Activated T-helper 17 cell treated with anti-CD3 and anti-CD28 coated beads, Interleukin-2, amount 50 U/mL, for 72 hours (primary cell): Measurements from ENCODE around the gene CLEC16A. TPM values are rescaled to one million over a fixed set of nuclear protein-coding genes. Genes with fewer than 3 reads are reported as not detected.
A peak's percentile ranks its signal among the peaks of the same experiment; 100 is the strongest.

Experiments used
- ATAC-seq: fragments of 150-1000 bp; cut with Tn5 transposase; replicated peaks from 2 replicates; pipeline ENCODE4 v1.10.0; 2021; ENCODE audit warnings: mild to moderate bottlenecking, moderate library complexity
- H3K27ac Mint-ChIP-seq: one replicate; pipeline ENCODE4 v1.8.0; 2022; ENCODE audit warnings: mixed read lengths
- H3K27me3 Mint-ChIP-seq: one replicate; pipeline ENCODE4 v1.8.0; 2022; ENCODE audit warnings: mixed read lengths
- H3K36me3 Mint-ChIP-seq: one replicate; pipeline ENCODE4 v1.8.0; 2022; ENCODE audit warnings: low read depth, mild to moderate bottlenecking, mixed read lengths
- H3K4me1 Mint-ChIP-seq: one replicate; pipeline ENCODE4 v1.8.0; 2022; ENCODE audit warnings: mixed read lengths
- H3K4me3 Mint-ChIP-seq: one replicate; pipeline ENCODE4 v1.8.0; 2022; ENCODE audit warnings: mild to moderate bottlenecking, mixed read lengths
- H3K9me3 Mint-ChIP-seq: one replicate; pipeline ENCODE4 v1.8.0; 2022; ENCODE audit warnings: mixed read lengths
- total RNA-seq, 2 donors: library from RNA; stranded (reverse); gene quantifications; one replicate each; pipeline ENCODE4 v1.2.3, GENCODE V29; 2022

The CLEC16A gene
- total RNA-seq, 2 donors from 2014 or later, result 24.3 to 24.8 TPM

DNA sequence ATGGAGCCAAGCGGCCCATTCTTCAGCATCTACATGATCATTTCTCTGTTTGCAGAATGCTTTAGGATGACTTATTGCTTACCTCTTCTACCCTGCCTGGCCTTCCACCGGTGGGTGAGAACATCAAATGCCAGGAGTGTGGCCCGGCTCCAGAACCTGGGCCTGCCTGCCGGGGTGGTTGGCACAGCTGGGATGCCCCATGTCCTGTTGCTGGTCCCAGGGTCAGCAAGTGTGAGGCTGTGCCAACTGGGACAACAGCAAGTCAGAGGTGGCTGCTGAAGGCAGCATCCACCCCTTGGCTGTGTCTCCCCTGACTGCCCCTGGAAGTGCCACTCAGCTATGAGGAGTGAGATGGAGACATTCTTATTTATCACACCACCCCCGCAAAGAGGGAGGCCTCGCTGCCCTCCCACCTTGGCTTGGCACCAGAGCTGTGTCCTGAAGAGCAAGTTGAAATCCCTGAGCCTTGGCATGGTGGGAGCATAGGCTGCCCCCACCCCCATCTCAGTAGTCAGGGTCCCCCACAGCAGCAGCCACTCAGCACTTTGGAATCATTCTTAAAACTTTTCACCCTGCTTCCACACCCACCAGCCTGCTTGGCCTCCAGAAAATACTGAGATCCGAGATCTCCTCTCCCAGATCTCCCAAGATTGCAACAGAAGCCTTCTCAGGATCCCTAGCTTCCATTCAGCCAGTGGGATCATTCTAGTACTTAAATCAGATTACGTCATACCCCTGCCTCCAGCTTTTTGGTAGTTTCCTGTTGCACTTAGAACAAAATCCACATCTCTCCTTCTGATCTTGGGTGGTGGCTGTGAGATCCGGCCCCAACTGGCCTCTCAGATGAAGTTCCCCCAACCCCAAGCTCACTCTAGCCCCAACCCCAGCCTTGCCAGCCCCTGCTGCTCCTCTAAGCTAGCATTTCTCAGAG is 184.1 kb downstream of the CLEC16A start:
- Mint-ChIP-seq H3K9me3 (no peaks in the 10 kb centered on the region), H3K4me3 (no peak overlapping the region), H3K36me3 (peaks cover 54% of the 10 kb centered on the region), H3K27me3 (no peaks in the 10 kb centered on the region), H3K27ac (peak overlapping the region; percentile 87), H3K4me1 (peaks cover 25% of the 10 kb centered on the region)
- ATAC-seq, result no peak

DNA sequence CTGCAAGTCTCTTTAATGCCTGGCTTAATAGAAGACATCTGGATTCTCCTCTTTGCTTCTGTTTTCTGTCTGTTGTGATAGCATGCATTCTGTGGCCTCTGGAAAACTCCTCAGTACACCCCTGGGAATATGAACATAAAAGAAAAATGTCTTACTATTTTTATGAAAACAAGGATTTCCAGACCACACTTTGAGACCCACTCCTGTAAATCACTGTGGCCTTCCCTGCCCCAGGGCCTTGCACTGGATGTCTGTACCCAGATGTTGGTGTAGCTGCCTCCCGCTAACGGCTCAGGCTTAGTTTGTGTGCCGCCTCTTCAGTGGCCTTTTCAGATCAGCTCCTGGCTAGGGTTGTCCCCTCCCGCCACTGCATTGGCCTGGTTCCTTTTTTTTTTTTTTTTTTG is 185.0 kb downstream of the CLEC16A start:
- no peak overlapping the region for H3K27ac Mint-ChIP-seq
- no peaks in the 10 kb centered on the region for H3K9me3 Mint-ChIP-seq
- H3K27me3 Mint-ChIP-seq, result no peaks in the 10 kb centered on the region
- H3K4me1 Mint-ChIP-seq, result peaks cover 25% of the 10 kb centered on the region
- H3K4me3 Mint-ChIP-seq, result no peak overlapping the region
- ATAC-seq, result no peak
- H3K36me3 Mint-ChIP-seq, result peaks cover 45% of the 10 kb centered on the region

DNA sequence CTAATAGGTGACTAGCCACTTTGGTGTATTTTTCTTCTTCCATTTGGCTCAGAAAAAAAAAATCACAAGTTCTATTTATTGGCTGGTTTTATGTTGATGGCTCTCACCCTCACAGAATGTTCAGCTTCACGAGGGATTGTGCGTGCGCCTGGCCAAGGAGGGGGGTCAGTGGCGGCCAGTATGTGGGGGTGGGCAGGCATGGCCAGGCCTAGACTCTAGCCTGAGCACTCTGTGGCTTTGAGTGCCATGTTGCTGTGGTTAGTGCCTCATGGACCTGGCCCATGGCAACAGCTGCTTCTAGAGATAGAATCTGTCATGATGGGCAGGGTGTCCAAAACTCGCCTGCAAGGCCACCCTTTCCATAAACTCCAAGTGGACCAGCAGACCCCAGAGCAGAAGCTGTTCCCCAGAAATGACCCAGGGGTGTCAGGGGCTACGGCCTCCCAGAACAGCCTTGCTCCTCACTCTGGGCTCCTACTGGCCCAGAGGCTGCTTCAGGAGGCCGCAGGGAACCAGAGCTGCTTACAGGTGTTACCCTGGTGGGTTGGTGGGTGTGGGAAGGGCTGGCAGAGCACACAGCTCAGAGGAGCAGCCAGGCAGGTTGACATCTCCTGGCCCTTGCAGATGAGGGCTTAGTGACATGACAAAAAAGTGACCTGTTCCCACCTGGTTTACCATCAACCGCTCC is 186.8 kb downstream of the CLEC16A start:
- H3K4me1 Mint-ChIP-seq, result peaks cover 30% of the 10 kb centered on the region
- peaks cover 40% of the 10 kb centered on the region for H3K36me3 Mint-ChIP-seq
- no peak overlapping the region for H3K4me3 Mint-ChIP-seq
- ATAC-seq, result no peak
- peak overlapping the region; percentile 82 for H3K27ac Mint-ChIP-seq
- no peaks in the 10 kb centered on the region for H3K9me3 Mint-ChIP-seq
- no peaks in the 10 kb centered on the region for H3K27me3 Mint-ChIP-seq

DNA sequence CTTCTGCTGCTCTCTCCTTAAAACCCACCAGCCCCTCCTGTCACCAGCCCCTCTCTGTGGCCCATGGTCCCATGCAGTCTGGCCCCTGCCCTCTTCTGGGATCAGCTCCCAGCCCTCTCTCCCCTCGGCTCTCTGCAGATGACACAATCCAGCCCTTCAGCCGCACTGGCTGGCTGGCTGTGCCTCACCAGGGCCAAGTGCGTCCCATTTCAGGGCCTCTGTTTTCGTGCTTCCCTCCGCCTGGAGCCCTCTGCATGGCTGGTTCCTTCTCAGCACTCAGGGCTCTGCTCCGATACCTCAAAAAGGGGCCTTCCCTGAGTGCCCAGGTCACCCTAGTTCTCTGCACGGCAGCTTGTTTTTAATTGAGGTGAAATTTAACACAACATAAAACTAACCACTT is 187.3 kb downstream of the CLEC16A start:
- H3K4me3 Mint-ChIP-seq, result peak overlapping the region; percentile 20
- peak; percentile 29 for ATAC-seq
- H3K27me3 Mint-ChIP-seq, result no peaks in the 10 kb centered on the region
- peaks cover 24% of the 10 kb centered on the region for H3K4me1 Mint-ChIP-seq
- H3K36me3 Mint-ChIP-seq, result peaks cover 38% of the 10 kb centered on the region
- H3K9me3 Mint-ChIP-seq, result no peaks in the 10 kb centered on the region
- H3K27ac Mint-ChIP-seq, result peak overlapping the region; percentile 82

DNA sequence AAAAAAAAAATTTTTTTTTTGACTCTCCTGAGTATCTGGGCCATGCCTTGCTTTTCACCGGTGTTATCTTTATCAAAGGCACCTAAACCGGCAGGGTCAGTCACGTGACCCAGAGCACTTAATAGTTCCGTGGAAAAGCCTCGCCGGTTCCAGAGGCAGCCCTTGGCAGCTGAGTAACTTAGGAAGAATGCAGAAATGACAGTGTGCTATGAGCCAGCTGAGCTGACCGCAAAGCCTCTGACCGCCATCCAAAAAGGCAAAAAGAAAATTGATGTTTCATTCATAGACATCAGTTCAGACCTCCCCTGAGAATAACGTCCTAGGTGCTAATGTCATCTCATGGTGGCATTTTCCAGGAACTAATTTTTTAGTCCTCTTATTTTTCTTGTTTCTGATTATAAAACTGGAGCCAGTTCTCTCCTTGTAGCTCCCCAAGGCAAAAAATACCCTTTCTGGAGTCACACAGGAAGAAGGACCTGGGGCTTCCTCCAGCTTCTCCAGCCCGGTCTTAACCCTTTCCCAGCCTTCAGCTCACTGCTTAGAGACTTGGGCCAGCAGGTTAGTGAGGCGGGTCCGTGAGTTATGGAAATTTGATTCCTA is 189.1 kb downstream of the CLEC16A start:
- Mint-ChIP-seq H3K4me3 (no peak overlapping the region), H3K36me3 (peaks cover 23% of the 10 kb centered on the region), H3K27ac (no peak overlapping the region), H3K27me3 (no peaks in the 10 kb centered on the region), H3K4me1 (peaks cover 32% of the 10 kb centered on the region), H3K9me3 (no peaks in the 10 kb centered on the region)
- ATAC-seq, result no peak

DNA sequence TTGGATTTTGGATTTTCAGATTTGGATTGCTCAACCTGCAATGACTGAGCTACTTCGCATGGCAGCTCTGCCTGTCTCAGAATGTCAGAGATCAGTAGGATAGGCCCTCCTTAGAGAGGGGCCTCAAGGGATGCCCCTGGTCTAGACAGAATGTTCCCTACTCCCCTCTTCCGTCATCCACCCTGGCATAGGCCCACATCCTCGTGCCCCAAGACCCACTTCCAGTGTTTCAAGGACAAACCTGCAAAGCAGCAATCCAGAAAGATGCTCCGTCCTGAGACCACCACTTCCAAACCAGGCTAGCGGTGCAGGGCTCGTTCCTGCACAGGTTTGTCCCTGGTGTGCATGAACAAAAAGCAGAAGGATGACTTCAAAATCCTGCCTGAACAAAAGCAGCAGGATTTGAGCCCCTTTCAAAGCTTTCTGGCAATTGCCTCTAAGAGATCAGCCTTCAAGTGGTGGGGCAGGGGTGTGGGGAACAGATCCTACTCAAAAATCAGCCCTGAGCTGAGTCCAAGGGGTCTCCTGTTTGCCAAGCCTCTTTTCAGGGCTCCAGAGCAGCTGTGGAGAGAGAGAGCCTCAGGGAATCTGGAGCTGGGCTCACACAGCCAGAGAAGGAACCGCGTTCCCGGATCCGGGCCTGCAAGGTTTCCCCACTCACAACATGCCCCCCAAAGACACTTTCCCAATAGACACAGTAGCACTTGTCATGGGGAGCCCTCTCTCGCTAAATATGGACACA is 190.5 kb downstream of the CLEC16A start:
- Mint-ChIP-seq H3K27me3 (no peaks in the 10 kb centered on the region), H3K27ac (no peak overlapping the region), H3K9me3 (no peaks in the 10 kb centered on the region), H3K36me3 (peaks cover 17% of the 10 kb centered on the region), H3K4me1 (peaks cover 26% of the 10 kb centered on the region), H3K4me3 (no peak overlapping the region)
- no peak for ATAC-seq

DNA sequence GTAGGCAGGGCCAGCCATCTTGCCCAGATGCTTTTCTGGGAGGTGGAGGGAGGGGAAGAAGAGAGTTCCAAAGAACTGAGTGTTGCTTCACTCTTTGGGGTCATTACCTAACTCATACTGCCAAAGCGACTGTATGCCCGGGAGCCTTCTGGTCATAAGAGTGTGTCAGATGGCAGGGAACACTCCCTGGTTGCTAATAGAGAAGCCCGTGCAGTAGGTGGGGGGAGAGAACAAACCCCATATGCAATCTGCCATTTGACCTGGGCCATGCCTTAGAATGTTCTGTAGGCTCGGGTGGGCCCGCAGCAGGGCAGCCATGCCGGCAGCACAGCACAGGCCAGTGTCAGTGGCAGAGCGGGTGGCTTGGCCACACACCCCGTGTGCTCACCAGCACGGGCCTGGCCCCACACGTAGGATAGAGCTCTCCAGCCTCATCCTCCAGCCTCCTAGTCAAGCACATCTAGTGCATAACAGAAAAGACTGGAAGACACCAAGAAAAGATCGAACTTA is 191.2 kb downstream of the CLEC16A start:
- H3K36me3 Mint-ChIP-seq, result peaks cover 17% of the 10 kb centered on the region
- peak overlapping the region; percentile 44 for H3K27ac Mint-ChIP-seq
- no peaks in the 10 kb centered on the region for H3K27me3 Mint-ChIP-seq
- no peaks in the 10 kb centered on the region for H3K9me3 Mint-ChIP-seq
- ATAC-seq, result no peak
- peaks cover 30% of the 10 kb centered on the region for H3K4me1 Mint-ChIP-seq
- no peak overlapping the region for H3K4me3 Mint-ChIP-seq

DNA sequence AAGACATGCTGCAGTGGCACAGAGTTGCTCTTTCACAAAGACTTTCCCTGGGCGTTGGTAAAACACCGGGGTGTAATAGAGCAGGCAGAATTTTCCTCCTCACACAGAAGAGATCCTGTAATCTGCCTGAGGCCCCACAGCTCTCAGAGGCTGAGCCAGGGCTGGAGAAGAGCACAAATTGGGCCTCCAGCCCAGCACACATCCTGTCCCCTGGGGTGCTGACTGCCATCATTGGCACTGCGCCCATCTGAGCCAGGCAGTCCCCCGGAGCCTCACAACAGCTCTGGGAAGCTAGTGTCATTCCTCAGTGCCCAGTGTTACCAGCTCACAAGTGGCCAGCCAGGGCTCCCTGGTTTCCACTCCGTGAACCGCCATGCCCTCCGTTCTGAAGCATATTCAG is 192.2 kb downstream of the CLEC16A start:
- H3K4me1 Mint-ChIP-seq, result peaks cover 30% of the 10 kb centered on the region
- H3K4me3 Mint-ChIP-seq, result no peak overlapping the region
- ATAC-seq, result no peak
- no peaks in the 10 kb centered on the region for H3K9me3 Mint-ChIP-seq
- peaks cover 17% of the 10 kb centered on the region for H3K36me3 Mint-ChIP-seq
- H3K27ac Mint-ChIP-seq, result no peak overlapping the region
- H3K27me3 Mint-ChIP-seq, result no peaks in the 10 kb centered on the region

DNA sequence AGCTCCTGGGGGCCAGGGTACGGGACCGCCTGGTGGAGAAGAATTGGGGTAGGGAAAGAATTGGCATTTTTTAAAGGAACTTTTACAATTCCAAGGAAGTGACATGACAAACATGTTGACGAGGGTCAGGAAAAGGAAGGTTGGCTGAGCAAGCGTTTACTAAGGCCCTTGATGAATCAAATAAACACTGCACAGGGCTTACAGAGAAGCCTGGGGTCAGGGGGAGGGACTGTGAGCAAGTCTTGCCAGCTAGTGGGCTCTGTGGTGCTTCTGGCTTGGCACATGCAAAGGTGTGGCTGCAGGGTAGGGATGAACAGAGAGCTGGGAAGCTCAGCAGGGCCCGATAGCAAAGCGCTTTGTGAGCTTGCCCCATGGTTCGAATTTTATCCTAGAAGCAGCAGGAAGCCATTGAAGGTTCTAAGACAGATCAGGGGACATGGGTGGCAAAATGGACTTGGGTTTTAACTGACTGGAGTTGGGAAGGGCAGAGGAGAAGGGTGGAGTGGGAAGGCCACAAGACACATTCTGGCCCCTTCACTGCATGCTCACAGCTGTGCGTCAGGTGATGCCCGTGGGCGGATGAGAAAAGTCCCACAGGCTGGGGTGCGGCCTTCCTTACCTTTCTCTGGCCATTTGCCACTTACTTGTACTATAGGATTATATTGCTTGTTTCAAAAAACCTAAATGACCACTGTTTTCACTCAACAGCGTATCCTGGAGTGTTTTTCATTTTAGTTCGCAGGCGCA is 193.8 kb downstream of the CLEC16A start:
- Mint-ChIP-seq H3K36me3 (peaks cover 13% of the 10 kb centered on the region), H3K27me3 (no peaks in the 10 kb centered on the region), H3K4me1 (peaks cover 18% of the 10 kb centered on the region), H3K9me3 (no peaks in the 10 kb centered on the region), H3K4me3 (no peak overlapping the region), H3K27ac (peak overlapping the region; percentile 77)
- ATAC-seq, result no peak

DNA sequence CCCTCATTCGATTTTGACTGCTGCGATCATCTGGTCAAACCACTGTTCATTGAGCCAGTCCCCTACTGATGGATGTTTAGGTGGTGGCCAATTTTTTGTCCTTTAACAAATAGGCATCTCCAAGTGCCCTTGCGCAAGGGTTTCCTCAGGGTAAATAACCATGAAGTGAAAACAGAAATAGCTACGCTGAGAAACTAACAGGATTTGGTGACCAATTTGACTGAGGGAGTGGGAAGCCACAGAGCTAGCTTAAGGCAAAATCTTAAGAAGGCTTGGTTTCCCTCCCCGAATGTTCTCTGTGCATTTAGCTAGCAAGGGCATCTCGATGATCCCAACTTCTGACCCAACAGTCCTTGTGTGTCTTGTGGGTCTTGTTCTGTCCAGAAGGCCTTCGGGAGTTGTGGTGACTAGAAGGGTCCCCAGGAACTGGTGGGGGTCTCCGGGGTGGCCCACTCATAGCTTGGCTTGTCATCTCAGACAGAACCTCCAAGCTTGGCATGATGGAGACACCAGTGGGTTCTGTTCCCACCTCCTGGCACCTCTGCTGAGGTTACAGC is 194.5 kb downstream of the CLEC16A start:
- Mint-ChIP-seq H3K9me3 (no peaks in the 10 kb centered on the region), H3K27ac (peak overlapping the region; percentile 84), H3K4me1 (peaks cover 18% of the 10 kb centered on the region), H3K27me3 (no peaks in the 10 kb centered on the region), H3K36me3 (peaks cover 13% of the 10 kb centered on the region), H3K4me3 (peak overlapping the region; percentile 65)
- no peak for ATAC-seq

DNA sequence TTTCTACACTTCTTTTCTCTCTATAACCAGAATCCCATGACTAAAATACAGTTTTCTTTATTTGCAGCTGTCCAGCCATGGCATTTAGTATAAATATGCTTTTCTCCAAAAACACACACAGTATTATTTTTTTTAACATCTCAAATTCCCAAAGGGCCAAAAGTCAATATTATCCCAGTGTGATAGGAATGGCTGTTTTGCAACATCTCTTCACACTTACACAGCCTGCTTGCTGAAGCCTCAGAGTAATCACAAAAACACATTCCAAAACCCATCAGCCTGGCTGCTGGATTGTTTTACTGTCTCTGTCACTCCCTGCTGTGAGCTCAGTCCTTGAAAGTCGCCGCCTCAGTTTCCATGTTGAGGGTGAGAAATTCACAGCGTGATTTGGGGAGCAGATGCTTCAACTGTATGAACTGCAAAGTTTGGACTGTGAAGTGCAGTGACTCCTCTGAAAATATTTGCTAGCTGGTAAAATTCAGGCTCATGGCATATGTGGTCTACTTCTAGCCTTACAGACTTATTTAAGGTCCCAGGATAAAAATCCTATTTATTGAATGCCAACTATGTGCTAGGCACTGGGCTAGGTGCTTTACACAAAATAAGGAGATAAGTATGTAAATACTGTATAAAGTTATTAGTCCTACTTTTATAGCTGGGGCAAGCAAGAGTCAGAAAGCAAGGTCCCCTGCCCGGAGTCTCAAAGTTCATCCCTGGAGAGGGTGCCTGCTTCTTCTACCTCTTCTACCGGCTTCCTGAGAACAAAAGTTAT is 195.1 kb downstream of the CLEC16A start:
- peak overlapping the region; percentile 84 for H3K27ac Mint-ChIP-seq
- ATAC-seq, result no peak
- no peaks in the 10 kb centered on the region for H3K27me3 Mint-ChIP-seq
- no peaks in the 10 kb centered on the region for H3K9me3 Mint-ChIP-seq
- peaks cover 13% of the 10 kb centered on the region for H3K36me3 Mint-ChIP-seq
- H3K4me3 Mint-ChIP-seq, result peak overlapping the region; percentile 65
- H3K4me1 Mint-ChIP-seq, result peaks cover 18% of the 10 kb centered on the region

DNA sequence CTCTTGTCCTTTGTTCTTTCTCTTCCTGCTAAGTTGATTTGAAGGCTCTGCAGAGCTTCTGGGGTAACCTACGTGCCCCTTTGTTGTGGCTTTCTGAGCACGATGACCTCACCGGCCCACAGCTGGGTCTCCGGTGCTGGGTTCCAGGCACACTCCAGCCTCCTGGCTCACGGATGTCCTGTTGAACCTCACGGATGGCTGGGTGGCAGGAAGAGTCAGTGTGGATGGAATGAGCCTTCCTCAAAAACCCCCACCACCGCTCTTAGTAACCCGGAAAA is 195.7 kb downstream of the CLEC16A start:
- Mint-ChIP-seq H3K27me3 (no peaks in the 10 kb centered on the region), H3K9me3 (no peaks in the 10 kb centered on the region), H3K4me1 (peaks cover 18% of the 10 kb centered on the region), H3K27ac (peak overlapping the region; percentile 84), H3K4me3 (peak overlapping the region; percentile 65), H3K36me3 (peaks cover 13% of the 10 kb centered on the region)
- ATAC-seq, result peak; percentile 70

DNA sequence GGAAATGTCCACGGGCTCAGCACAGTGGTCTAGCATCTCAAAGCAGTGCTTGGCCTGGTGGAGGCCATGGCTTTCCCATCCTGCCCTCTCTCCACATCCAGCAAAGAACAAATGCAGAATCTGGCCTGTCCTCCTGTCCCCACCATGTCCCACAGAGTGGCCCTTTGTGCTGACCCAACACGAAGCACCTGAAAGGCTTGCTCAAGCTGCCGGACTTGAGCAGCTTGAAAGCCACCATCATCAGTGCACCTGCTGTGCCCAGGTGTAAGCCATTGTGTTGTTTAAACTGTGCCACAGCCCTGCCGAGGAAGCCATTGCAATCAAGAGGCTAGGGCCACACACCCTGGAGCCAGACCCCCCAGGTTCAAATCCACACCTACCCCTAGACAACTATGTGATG is 196.1 kb downstream of the CLEC16A start:
- no peak for ATAC-seq
- Mint-ChIP-seq H3K36me3 (peaks cover 10% of the 10 kb centered on the region), H3K4me3 (peak overlapping the region; percentile 65)

More for the DNA sequence above, 196.1 kb downstream of the CLEC16A start:
- peaks cover 18% of the 10 kb centered on the region for H3K4me1 Mint-ChIP-seq
- H3K27me3 Mint-ChIP-seq, result no peaks in the 10 kb centered on the region
- H3K9me3 Mint-ChIP-seq, result no peaks in the 10 kb centered on the region
- H3K27ac Mint-ChIP-seq, result peak overlapping the region; percentile 84
